GM12872 (cell line): ENCODE results near the gene HOXB5.

Experiments
- CTCF ChIP-seq: IDR thresholded peaks from 3 replicates; pipeline ENCODE4 v1.5.1; 2011; ENCODE audit warnings: low read depth, mild to moderate bottlenecking, low read length, moderate library complexity; ENCODE audit not compliant: insufficient read depth

Gene HOXB5

GRCh38 chr17:48550502-48551213, 42.9 kb downstream of the HOXB5 start:
- TF ChIP-seq CTCF, result no peak

- no peak for TF ChIP-seq CTCF
Observed at GRCh38 chr17:48549914-48550501, 43.6 kb downstream of the HOXB5 start.

GRCh38 chr17:48549281-48549630, 44.3 kb downstream of the HOXB5 start:
- TF ChIP-seq CTCF, result no peak

GRCh38 chr17:48548523-48549280, 44.9 kb downstream of the HOXB5 start:
- TF ChIP-seq CTCF, result no peak

GRCh38 chr17:48547808-48548522, 45.6 kb downstream of the HOXB5 start:
- TF ChIP-seq CTCF, result no peak

GRCh38 chr17:48546924-48547807, 46.4 kb downstream of the HOXB5 start:
- TF ChIP-seq CTCF, result no peak
